Measurements from ENCODE around the gene RALGAPA1.
"Not testable (repeated sequence)": the region's sequence is repeated elsewhere in the genome, so short reads cannot be mapped to it uniquely, and the experiment has no call there.

The RALGAPA1 gene

GRCh38 chr14:35688126-35688826, 120.8 kb downstream of the RALGAPA1 start:
- H3K4me3 ChIP-seq (replicated peaks; ENCODE audit: low read depth, low read length): no peak overlapping the region
- no peak for DNase-seq (ENCODE audit: low read depth)
- TF ChIP-seq CTCF (IDR thresholded peaks at IDR 0.05; ENCODE audit: low read length, missing control alignments): no peak

GRCh38 chr14:35687335-35687939, 121.7 kb downstream of the RALGAPA1 start:
- no peak overlapping the region for H3K4me3 ChIP-seq (replicated peaks; ENCODE audit: low read depth, low read length)
- DNase-seq (ENCODE audit: low read depth): peak; percentile 78
- TF ChIP-seq CTCF (IDR thresholded peaks at IDR 0.05; ENCODE audit: low read length, missing control alignments): peak; percentile 90

GRCh38 chr14:35683688-35684087, 125.4 kb downstream of the RALGAPA1 start:
- H3K4me3 ChIP-seq (replicated peaks; ENCODE audit: low read depth, low read length); DNase-seq (ENCODE audit: low read depth): not testable (repeated sequence)

- H3K4me3 ChIP-seq (replicated peaks; ENCODE audit: low read depth, low read length): no peak overlapping the region
- TF ChIP-seq CTCF (IDR thresholded peaks at IDR 0.05; ENCODE audit: low read length, missing control alignments): no peak
- no peak for DNase-seq (ENCODE audit: low read depth)
These were observed 126.3 kb downstream of the RALGAPA1 start for GRCh38 chr14:35682802-35683201.

- no peak for TF ChIP-seq CTCF (IDR thresholded peaks at IDR 0.05; ENCODE audit: low read length, missing control alignments)
- DNase-seq (ENCODE audit: low read depth): no peak
These were observed 130.6 kb downstream of the RALGAPA1 start for GRCh38 chr14:35678403-35679028.

GRCh38 chr14:35669782-35670181, 139.3 kb downstream of the RALGAPA1 start:
- peak; percentile 16 for DNase-seq (ENCODE audit: low read depth)
- TF ChIP-seq CTCF (IDR thresholded peaks at IDR 0.05; ENCODE audit: low read length, missing control alignments): no peak
- no peak overlapping the region for H3K4me3 ChIP-seq (replicated peaks; ENCODE audit: low read depth, low read length)

More at GRCh38 chr14:35678403-35679028, 130.6 kb downstream of the RALGAPA1 start:
- H3K4me3 ChIP-seq (replicated peaks; ENCODE audit: low read depth, low read length): no peak overlapping the region

GRCh38 chr14:35666429-35667043, 142.6 kb downstream of the RALGAPA1 start:
- no peak for TF ChIP-seq CTCF (IDR thresholded peaks at IDR 0.05; ENCODE audit: low read length, missing control alignments)
- H3K4me3 ChIP-seq (replicated peaks; ENCODE audit: low read depth, low read length): no peak overlapping the region
- DNase-seq (ENCODE audit: low read depth): no peak
